Measurements from ENCODE around the gene PHACTR3.
A peak's percentile ranks its signal among the peaks of the same experiment; 100 is the strongest.

Gene PHACTR3

DNA sequence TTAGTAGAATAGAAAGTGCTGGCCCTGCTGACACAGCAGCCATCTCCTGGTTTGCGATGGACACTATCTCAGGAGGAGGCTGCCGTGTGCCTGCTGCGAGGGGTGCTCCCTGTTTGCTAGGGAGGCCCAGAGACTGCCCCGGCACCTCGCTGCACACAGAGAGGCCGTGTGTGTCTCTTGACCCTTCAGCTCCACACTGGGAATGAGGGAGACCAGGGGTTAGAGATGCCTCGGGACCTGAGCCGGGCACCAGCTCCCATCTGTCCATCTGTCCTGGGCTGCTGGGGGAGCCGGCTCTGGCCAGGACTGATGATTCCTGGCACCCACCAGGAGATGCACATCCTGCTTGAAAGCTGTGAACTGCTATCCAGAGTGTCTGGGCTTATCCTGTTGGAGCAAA, 18.2 kb downstream of the PHACTR3 start:
- DNase-seq (ENCODE audit: low spot score): no peak

DNA sequence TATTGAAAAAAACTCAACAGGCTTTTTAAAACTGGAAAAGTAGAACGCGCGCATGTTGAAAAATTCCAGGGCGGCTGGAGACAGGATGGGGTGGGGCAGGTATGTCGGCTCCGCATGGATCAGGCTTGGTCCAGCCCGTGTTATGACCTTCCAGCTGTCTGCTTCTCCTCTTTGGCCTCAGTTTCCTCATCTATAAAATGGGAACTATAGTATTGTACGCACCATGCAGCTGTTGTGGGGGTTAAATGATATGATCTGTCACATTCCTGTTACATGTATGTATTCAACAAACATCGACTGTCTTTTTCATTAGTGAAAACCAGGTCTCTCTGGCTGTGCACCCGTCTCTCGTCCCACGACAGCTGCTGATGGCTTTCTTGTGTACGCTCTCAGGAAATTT, 18.8 kb downstream of the PHACTR3 start:
- no peak for DNase-seq (ENCODE audit: low spot score)

DNA sequence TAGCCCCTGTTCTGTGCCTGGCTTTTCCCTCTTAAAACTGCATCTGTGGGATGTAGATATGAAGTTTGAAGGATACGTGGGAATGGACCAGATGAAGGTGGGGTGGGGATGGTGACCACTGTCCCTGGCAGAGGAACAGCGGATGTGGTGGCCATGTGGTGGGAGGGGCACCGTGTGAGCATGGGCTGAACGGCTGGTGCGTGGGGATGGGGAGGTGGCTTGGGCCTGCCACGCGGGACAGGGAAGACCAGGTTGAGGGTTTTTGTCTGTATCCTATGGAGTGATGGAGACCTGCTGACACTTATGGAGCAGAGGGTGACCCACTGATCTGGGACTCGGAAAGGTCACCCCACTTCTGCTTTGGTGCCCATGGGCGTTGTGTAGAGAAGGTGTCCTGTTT, 19.2 kb downstream of the PHACTR3 start:
- no peak for DNase-seq (ENCODE audit: low spot score)

DNA sequence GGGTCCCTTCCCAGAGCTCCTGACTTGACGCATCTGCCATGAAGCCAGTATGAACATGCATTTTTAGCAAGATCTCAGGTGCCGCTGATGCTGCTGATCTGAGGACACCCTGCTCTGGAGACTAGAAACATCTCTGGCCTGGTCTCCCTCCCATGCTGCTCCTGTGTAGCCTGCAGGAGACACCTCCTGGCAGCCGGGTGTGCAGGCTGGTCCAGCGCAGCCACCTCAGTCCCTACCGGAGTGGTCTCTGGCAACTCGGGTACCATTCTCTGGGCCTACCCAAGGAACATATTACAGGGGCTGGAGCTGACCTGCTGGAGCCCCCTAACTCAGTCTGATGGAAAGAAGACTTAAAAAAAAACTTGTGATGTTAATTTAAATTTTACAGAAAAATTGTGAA, 20.1 kb downstream of the PHACTR3 start:
- DNase-seq (ENCODE audit: low spot score): no peak

DNA sequence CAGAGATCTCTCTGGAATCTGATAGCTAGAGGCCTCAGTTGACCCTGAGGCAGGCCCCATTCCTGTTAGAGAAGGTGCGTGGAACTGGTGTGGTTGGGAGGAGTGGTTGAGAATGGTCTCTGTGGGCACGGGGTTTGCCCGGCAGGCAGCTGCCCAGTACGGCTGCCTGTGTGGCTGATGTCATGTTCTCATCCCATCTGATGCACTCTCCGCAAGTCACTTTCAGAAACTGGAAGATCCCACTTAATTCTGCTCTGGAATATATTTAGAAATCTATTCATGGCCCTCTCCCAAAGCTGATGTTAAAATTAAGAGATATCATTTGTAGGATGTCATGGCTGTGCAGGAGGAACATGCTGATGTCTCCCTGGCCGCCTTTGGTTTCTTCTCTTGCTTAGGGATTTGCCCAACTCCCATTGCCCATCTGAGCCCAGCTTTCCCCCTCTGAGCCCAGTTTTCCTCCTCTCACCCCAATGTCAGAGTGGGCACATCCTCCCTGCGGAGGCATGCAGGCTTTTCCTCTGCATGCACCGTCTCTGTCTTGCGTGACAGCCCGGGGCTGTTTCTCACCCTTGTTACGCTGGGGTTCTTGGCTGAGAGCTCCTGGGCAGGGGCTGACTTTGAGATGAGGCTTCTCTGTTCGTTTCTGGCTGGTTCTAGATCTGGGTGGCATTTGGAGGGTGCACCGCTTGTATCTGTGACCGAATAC, 21.0 kb downstream of the PHACTR3 start:
- no peak for DNase-seq (ENCODE audit: low spot score)

DNA sequence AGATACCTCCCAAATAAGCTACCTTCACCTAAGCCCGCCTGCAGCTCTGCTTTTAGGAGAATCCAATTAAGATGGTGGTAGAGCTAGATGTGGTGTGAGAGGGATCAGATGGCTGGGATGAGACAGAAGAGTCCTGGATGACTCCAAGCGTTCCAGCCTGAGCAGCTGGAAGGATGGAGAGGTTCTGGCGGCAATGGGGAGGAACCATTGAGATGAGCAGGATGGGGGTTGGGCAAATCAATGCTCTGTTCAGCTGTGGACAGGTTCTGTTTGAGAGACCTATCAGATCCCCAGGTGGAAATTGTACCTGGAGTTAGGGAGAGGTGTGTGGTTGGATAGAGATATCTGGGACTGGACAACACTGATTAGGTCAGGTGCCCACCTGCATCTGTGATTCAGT, 23.0 kb downstream of the PHACTR3 start:
- DNase-seq (ENCODE audit: low spot score): no peak

DNA sequence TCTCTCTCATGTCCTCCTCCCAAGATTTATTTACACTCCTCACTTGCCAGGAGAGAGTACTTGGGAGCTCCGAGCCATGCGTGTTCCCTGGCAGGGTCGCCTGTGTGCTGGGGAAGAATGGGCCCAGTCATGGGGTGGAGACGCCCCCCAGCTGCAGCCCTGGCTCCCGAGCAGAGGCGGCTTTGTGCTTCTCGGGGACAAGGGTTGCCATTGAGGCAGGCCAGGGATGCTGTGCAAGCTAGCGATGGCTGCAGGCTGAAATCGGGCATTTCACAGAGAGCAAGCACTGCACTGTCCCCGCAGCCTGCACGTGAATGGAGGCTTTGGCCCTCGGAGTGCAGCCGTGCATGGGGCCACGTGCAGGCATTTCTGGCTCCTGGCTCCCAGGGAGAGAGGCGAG, 23.8 kb downstream of the PHACTR3 start:
- no peak for DNase-seq (ENCODE audit: low spot score)

DNA sequence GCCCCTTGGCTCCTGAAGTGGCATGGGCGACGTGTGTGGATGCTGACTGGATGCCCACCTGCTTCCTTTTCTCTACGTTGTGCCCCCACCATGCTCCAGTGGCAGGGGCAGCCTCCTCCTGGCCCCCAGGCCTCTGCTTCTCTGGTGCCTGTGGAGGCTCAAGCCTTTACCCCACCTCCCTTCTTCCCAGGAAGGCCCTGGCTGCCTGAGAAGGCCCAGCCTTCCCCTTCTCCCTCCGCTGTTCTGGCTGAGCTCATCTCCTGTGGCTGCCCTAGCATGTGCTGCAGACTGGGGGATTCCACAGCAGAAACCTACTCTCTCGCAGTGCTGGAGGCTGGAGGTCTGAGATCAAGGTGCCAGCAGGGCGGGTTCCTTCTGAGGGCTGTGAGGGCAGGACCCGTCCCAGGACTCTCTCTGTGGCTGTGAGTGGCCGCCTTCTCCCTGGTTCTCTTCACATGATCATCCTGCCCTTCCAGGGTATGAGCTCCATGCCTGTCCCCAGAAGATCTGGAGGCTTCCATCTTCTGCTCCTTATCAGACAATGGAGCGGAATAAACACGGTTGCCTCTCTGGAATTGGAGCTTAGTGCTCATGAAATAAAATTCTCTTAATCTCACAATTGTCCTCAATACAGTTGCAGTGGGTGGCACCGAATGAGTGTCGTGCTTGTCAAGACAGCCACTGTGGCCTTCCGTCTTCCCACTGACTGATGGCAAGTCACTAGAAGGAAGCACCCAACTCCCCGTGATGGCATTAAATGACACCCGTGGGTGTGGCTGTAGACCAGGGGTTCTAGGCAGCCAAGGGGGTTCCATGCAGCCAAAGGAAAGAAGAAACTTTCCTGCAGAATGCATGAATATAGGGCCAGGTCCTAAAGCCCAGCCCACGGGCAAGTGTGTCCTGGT, 25.1 kb downstream of the PHACTR3 start:
- DNase-seq (ENCODE audit: low spot score): no peak

DNA sequence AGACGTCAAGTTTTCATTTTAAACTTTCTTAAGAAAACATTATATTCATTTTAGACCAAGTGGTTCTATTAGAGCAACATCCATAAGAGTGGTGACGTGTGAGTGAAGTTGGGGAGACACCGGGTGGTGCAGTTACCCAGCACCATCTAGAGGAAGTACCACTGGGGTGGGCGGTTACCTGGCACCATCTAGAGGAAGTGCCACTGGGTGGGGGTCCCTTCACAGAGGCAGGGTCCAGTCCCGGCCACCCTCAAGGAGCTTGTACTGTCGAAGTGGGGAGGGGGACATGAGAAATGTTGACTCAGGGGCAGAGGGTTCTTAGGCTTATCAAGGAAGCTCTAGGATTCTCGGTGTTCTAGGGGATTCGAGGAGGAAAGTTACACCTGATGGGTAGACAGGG, 26.2 kb downstream of the PHACTR3 start:
- no peak for DNase-seq (ENCODE audit: low spot score)

DNA sequence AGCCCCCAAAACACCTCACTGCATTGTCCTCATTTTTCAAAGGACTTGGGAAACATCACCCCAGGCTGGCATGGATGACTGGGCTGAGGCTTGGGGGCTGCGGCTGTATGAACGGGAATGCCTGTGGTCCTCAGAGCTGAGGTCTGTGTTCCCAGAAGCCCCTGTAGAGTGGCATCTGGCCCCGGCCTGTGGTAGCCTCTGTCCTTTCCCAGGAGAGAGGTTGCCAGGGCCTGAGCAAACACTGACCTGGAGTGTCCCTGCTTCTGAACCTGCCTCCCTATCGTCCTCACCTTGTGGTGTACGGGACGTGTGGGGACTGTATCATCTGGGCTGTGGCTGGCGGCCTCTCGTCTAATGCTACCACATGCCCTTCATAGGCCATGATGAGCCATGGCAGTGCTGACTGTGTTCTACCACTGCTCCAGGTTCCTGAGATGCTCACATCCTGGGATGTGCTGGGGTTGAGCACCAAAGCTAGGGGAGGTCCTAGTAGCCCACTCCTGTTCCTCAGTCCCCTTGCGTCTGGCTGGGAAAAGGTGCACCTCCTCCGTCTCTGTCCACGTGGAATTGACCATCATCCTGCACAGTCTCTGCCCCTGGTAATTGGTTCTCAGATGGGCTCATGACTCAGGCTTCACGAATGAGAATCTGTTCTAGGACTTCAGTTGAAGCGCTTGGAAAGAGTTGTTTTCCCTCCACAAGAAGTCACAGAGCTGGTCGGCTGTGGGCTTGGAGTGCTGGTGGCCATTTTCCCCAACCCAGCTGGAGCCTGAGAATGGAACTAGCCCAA, 27.6 kb downstream of the PHACTR3 start:
- DNase-seq (ENCODE audit: low spot score): no peak

DNA sequence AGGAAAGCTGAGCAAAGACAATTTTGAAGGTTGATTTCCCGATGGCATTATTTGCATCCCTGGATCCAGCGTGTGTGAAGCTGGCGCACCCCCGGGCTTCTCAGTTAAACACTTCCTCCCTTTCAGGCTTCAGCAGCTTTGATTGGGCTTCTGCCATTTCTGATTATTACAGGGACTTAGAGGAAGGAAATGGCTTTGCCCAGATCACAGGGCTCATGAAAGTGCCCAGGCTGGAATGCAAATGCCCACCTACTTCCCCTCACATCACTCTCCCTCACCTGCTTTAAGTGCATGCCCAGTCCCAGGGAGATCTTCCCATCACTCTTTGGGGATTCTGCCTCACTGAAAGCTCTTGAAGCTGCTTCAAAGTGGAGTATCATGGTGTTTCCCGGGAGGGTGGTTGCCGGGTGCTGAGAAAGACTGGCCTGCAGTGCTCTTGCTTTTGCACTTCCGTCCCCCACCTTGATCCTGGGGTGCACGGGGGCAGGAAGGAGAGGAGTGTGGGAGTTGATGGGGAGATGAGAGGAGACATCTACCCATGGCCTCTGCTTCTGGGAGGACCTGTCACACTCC, 28.3 kb downstream of the PHACTR3 start:
- DNase-seq (ENCODE audit: low spot score): no peak

DNA sequence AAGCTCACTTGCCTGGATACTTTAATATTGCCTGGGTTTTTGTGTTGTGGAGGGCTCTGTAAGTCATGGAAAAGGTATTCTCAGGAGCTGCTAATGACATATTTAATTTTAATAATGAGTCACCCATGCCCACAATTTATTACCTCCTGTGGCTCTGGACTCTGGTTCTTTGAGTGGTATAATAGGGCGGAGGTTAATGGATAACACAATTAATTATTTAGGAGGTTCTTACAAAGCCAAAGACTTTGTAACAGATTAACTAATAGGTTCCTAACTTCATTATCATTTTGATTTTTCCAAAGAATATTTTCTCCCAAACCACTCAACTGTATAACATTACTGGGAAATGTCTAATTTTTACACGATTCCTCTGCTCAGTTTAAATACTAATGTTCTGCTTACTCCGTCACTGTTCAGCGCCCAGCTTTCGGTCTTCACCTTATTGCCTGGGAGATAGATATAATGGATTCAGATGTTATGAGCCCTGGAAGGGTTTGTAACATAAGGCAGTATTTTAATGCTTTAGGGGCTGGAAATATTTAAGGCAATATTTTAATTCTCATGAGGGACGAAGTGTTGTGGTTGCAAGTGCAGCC, 29.4 kb downstream of the PHACTR3 start:
- DNase-seq (ENCODE audit: low spot score): no peak

DNA sequence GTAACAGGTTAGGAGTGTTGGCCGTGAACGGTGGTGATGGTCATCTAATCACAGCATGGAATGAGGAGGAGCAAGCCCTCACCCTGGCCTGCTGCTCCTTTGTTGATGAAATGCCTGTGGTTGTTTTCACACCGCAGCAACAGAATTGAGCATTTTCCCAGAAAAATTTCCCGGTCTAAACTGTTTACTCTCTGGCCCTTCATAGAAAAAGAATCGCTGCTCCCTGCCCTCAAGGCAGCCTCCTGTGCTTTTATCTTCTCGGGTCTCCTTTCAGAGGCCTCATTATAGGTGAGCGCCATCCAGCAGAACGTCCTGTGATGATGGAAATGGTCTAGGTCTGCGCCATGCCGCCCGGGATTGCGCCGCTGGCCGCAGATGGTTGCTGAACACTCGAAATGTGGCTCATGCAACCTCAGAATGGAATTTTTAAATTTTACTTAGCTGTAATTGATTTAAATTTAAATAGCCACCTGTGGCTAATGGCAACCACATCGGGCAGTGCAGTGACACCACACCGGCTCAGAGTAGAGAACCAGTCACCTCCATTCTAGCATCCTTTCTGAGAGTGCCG, 30.2 kb downstream of the PHACTR3 start:
- no peak for DNase-seq (ENCODE audit: low spot score)

DNA sequence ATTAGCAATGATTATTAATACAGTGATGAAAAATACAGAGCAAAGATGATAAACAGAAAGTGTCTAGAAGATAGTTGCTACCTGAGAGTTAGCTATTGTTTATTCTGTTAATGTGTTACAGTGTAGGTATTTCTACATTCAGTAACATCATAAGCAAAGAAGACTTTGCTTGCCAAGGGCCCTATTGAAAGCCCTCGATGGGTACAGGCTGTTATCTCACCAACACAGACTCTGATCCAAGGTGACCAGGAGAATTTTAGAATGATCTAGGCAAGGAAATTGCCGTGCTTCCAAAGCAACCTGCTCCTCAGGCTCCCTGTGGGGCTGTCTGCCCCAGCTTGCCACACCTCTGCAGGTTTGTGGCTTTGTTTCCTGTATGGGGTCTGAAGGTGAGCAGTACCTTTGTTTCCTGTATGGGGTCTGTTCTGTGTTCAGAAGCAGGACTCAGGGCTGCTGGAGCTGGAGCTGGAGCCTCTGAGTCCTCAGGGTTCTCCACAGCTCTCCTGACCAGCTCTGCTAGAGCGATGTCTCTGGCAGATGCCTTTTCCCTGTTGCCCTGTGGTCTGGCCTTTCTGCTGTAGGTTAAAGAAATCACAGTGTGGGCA, 32.5 kb downstream of the PHACTR3 start:
- no peak for DNase-seq (ENCODE audit: low spot score)

DNA sequence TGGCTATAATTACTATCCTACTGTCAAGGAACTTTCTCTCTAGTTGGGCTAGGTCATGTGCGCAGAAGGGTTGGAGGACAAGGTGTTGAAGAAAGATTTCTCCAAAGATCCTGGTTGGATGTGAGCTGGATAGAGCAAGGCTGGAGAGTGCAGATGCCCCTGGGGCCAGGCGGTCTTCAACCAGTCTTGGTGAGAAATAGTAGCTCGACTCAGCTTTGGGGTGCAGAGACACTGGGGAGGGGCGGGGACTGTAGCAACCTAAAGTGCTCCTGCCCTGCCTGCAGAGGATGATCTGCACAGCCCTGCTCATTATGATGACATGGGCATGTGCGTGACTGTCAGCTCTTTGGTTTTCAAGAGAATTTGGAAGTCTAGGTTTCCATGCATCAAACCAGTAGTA, 35.9 kb downstream of the PHACTR3 start:
- DNase-seq (ENCODE audit: low spot score): no peak

DNA sequence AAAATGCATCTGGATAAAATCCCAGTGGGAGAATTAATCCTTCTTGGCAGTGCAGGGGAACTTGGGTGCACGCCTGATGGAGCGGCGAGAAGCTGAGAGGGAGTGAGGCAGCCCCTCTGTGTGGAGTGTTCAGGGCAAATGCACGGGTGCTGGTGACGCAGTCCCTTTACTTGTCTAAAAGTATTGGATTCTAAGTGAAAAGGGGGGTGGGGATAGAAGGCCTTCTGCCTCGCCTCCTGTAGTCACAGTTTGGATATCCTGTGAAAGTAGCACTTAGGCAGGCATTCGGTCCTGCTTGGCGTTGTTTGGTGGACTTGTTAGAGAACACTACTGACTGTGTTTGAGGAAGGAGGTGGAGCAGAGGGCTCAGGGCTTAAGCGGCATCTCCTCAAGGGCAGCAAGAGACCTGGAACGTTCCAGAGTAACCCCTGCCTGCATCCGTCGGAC, 39.3 kb downstream of the PHACTR3 start:
- no peak for DNase-seq (ENCODE audit: low spot score)

DNA sequence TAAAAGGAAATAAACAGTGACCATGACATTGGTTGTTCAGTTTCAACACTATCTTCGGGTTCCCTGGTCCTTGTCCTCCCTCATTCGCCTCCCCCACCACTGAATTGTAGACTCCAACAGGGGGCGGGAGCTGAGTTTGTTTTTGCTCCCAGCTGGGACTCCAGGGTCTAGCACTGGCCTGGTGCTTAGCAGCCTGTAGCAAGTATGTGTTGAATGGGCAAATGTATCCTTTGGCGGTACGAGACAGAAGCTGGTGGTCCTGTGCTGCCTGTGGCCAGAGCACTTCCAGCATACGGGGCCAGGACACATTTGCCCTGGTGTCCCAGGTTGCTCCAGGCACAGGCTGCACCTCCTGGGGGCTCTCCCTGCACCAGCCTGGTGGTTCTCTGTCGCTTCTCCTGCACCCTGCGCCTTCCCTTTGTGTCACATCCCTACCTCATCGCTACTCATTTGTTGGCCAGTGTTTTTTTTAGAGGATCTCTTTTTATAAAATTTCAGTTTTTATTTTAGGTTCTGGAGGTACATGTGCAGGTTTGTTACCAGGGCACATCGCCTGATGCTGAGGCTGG, 40.1 kb downstream of the PHACTR3 start:
- DNase-seq (ENCODE audit: low spot score): no peak

DNA sequence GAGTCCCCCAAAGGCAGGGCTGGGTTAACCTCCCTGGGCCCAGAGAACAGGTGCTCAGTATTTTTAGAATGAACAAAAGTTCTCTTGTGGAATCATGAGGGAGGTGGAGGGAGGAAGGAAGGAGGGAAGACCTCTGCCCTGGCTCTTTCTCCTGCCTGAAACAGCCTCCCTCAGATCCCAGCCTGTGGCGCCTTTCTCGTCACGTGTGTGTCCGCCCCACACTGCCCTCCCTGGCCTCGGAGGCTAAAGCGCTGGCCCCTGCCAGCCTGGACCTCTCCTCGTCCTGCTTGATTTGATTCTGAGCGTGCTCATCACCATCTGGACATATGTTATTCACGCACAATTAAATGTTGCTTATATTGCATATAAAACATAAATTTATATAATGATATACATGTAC, 40.9 kb downstream of the PHACTR3 start:
- no peak for DNase-seq (ENCODE audit: low spot score)

DNA sequence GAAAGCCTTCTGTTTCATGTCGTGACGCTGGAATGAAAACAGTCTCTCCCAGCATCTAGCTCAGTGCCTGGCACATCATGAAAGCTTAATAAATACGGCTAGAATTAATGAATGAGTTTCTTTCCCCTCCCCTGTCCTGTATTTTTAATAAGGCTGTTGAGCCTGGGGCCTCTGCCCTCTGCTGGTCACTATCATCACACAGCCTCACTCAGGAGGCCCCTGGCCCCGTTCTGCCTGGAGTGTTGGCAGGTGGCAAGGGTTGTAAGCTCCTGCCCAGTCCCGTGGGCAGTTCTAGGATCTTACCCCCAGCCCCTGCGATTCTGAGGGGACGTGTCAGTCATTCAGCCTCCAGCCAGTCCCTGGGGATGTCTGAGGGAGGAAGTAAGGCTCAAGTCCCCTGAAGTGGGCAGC, 41.4 kb downstream of the PHACTR3 start:
- peak; percentile 8 for DNase-seq (ENCODE audit: low spot score)

DNA sequence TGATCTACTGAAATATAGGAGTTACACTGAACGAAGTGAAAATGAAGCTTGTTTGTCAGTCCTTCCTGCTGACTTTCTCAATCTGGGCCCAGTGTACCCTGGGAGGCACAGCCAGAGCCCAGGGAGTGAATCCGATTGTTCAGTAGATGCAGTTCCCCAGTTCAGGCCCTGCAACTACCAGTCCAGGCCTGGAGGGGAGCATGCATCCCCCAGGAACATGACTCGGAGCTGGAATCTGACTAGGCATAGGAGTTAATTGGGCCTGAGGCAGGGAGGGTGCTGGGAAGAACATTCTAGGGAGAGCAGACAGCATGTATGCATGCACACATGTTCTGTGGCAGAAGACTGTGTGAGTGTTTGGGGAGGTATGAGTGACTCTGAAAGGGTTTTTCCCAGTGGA, 42.1 kb downstream of the PHACTR3 start:
- no peak for DNase-seq (ENCODE audit: low spot score)

DNA sequence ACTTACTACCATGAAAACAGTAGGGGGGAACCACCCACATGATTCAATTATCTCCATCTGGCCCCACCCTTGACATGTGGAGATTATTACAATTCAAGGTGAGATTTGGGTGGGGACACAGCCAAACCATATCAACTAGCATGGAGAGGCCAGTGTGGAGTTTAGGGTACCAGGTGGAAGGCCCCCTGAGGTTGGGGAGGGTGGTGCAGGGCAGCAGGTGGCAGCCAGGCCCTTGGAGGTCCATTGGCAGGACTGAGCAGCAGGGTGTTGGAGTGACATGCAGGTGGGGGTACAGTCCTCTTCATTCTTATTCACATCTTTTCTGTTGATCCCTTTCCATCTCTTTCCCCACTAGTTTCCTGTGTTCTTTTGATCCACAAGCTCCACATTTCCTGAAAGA, 42.9 kb downstream of the PHACTR3 start:
- no peak for DNase-seq (ENCODE audit: low spot score)

Measured in RKO (cell line).